ENCODE measurements around the gene F5. TPM values are rescaled to one million over a fixed set of nuclear protein-coding genes. Genes with fewer than 3 reads are reported as not detected.

F5 gene
- total and polyA plus RNA-seq, 2 experiments from 2014 or later: 0.16 TPM; not detected in 1

GRCh38 chr1:169568497-169568896 lies 17.8 kb downstream of the F5 start:
- ATAC-seq (no peak), DNase-seq (ENCODE audit: low spot score) (no peak)
- Histone ChIP-seq H3K4me2 (no peak overlapping the region), H3K36me3 (ENCODE audit: insufficient read depth) (no peaks in the 10 kb centered on the region), H3K27ac (ENCODE audit: low read depth) (no peak overlapping the region), H3K4me1 (ENCODE audit: insufficient read depth) (no peaks in the 10 kb centered on the region), H3K27me3 (ENCODE audit: insufficient read depth) (no peaks in the 10 kb centered on the region), H4K20me1 (replicated peaks; ENCODE audit: insufficient read depth) (no peaks in the 10 kb centered on the region), H3K9me2 (ENCODE audit: insufficient read depth) (0 out of 2 replicates have a peak, but pooled peaks cover 5% of the 10 kb centered on the region), H3K79me2 (replicated peaks; ENCODE audit: insufficient read depth) (no peaks in the 10 kb centered on the region), H3F3A (replicated peaks; ENCODE audit: low read depth) (no peaks in the 10 kb centered on the region), H2AFZ (no peak overlapping the region), H3K4me3 (no peak overlapping the region)
- H3K27ac Mint-ChIP-seq: no peak overlapping the region
- TF ChIP-seq POLR2AphosphoS5 (IDR thresholded peaks at IDR 0.05; ENCODE audit: low read depth) (no peak), ZNF331 (CRISPR knock-in tag; IDR thresholded peaks at IDR 0.05; ENCODE audit: low read depth) (no peak), NANOG (IDR thresholded peaks at IDR 0.05; ENCODE audit: borderline replicate concordance) (no peak), ZNF114 (CRISPR knock-in tag; IDR thresholded peaks at IDR 0.05) (no peak), JUNB (IDR thresholded peaks at IDR 0.05; ENCODE audit: unreplicated experiment) (no peak), CREB1 (CRISPR knock-in tag; IDR thresholded peaks at IDR 0.05; ENCODE audit: low read depth) (no peak), REST (IDR thresholded peaks at IDR 0.05; ENCODE audit: unreplicated experiment) (no peak), CTCF (conservative IDR thresholded peaks at IDR 0.05; ENCODE audit: low read depth in 2 of 2) (no peak)
- no peaks in the 10 kb centered on the region for H3K4me1 Mint-ChIP-seq
- H3K27me3 Mint-ChIP-seq (ENCODE audit: insufficient read depth, low read depth, poor library complexity): no peaks in the 10 kb centered on the region
- peaks cover 6% of the 10 kb centered on the region; the same call in 1 of the 3 replicates for H3K9me3 Mint-ChIP-seq
- no peaks in the 10 kb centered on the region for H3K36me3 Mint-ChIP-seq (ENCODE audit: low read depth)
- H3K4me3 Mint-ChIP-seq: no peak overlapping the region

GRCh38 chr1:169565335-169566271 lies 20.7 kb downstream of the F5 start:
- Histone ChIP-seq H3F3A (replicated peaks; ENCODE audit: low read depth) (no peaks in the 10 kb centered on the region), H2AFZ (no peak overlapping the region), H3K36me3 (ENCODE audit: insufficient read depth) (no peaks in the 10 kb centered on the region), H4K20me1 (replicated peaks; ENCODE audit: insufficient read depth) (no peaks in the 10 kb centered on the region), H3K4me1 (ENCODE audit: insufficient read depth) (no peaks in the 10 kb centered on the region), H3K4me2 (no peak overlapping the region), H3K27me3 (ENCODE audit: insufficient read depth) (no peaks in the 10 kb centered on the region), H3K27ac (ENCODE audit: low read depth) (no peak overlapping the region), H3K4me3 (no peak overlapping the region), H3K79me2 (replicated peaks; ENCODE audit: insufficient read depth) (no peaks in the 10 kb centered on the region), H3K9me2 (ENCODE audit: insufficient read depth) (0 out of 2 replicates have a peak, but pooled peaks cover 5% of the 10 kb centered on the region)
- H3K9me3 Mint-ChIP-seq: peaks cover 6% of the 10 kb centered on the region; the same call in 1 of the 3 replicates
- ATAC-seq: no peak
- H3K36me3 Mint-ChIP-seq (ENCODE audit: low read depth): no peaks in the 10 kb centered on the region
- no peaks in the 10 kb centered on the region for H3K4me1 Mint-ChIP-seq
- no peak overlapping the region for H3K4me3 Mint-ChIP-seq
- no peak overlapping the region for H3K27ac Mint-ChIP-seq
- DNase-seq (ENCODE audit: low spot score): no peak
- no peaks in the 10 kb centered on the region for H3K27me3 Mint-ChIP-seq (ENCODE audit: insufficient read depth, low read depth, poor library complexity)
- no peak for TF ChIP-seq CTCF (conservative IDR thresholded peaks at IDR 0.05; ENCODE audit: low read depth in 2 of 2)
